AG09309 (cell line): ENCODE data around the gene HIVEP3.

Source experiments
- DNase-seq: peaks from one replicate; pipeline ENCODE4 v3.0.0-alpha.2; 2010; ENCODE audit warnings: low read depth
- H3K4me3 ChIP-seq: 2 replicates; pipeline ENCODE4 v1.5.1; 2011; ENCODE audit warnings: mild to moderate bottlenecking, low read depth, low read length, moderate library complexity; ENCODE audit not compliant: control insufficient read depth
- CTCF ChIP-seq: IDR thresholded peaks from 2 replicates; pipeline ENCODE4 v1.5.1; 2011; ENCODE audit warnings: mild to moderate bottlenecking, low read depth, low read length, inconsistent platforms; ENCODE audit not compliant: insufficient read depth, control insufficient read depth; ENCODE audit errors: missing control alignments

HIVEP3 gene

GRCh38 chr1:41861535-41862383 lies 57.0 kb downstream of the HIVEP3 start:
- no peak overlapping the region for H3K4me3 ChIP-seq
- DNase-seq, result no peak
- TF ChIP-seq CTCF, result no peak

- no peak overlapping the region for H3K4me3 ChIP-seq
- DNase-seq, result no peak
- no peak for TF ChIP-seq CTCF
Measured at GRCh38 chr1:41860771-41861170, 58.0 kb downstream of the HIVEP3 start.

- no peak for DNase-seq
- TF ChIP-seq CTCF, result no peak
- no peak overlapping the region for H3K4me3 ChIP-seq
Measured at GRCh38 chr1:41860214-41860613, 58.5 kb downstream of the HIVEP3 start.

GRCh38 chr1:41859686-41860085 lies 59.0 kb downstream of the HIVEP3 start:
- no peak for TF ChIP-seq CTCF
- no peak overlapping the region for H3K4me3 ChIP-seq
- DNase-seq, result no peak

- no peak overlapping the region for H3K4me3 ChIP-seq
- no peak for DNase-seq
- TF ChIP-seq CTCF, result no peak
Measured at GRCh38 chr1:41856944-41857285, 61.8 kb downstream of the HIVEP3 start.

- H3K4me3 ChIP-seq, result no peak overlapping the region
- no peak for DNase-seq
- TF ChIP-seq CTCF, result no peak
Measured at GRCh38 chr1:41856151-41856943, 62.4 kb downstream of the HIVEP3 start.
